PFSK-1 (cell line): ENCODE measurements around the gene ALOX5AP.

Source experiments
- FOXP2 ChIP-seq: optimal IDR thresholded peaks from 2 replicates; pipeline ENCODE3; 2011; ENCODE audit warnings: borderline replicate concordance, control low read depth, inconsistent platforms; ENCODE audit not compliant: insufficient read depth; ENCODE audit errors: extremely low read length, extremely low read depth
- POLR2AphosphoS5 ChIP-seq: IDR thresholded peaks from 2 replicates; pipeline ENCODE4 v1.6.1; 2012; ENCODE audit warnings: low read depth, mild to moderate bottlenecking, control low read depth, low read length, moderate library complexity
- SIN3A ChIP-seq: IDR thresholded peaks from 2 replicates; pipeline ENCODE4 v1.6.1; 2012; ENCODE audit warnings: mild to moderate bottlenecking, low read length, moderate library complexity, borderline replicate concordance; ENCODE audit not compliant: insufficient read depth
- TAF1 ChIP-seq: IDR thresholded peaks from 2 replicates; pipeline ENCODE4 v1.6.1; 2012; ENCODE audit warnings: low read length, control low read depth, borderline replicate concordance; ENCODE audit not compliant: insufficient read depth
- TF ChIP-seq, protein P1 (sequence below), 2 experiments: IDR thresholded peaks; 2 replicates each; pipeline versions ENCODE4 v1.6.1 to v1.8.0; 2011 to 2012; ENCODE audit warnings: low read depth in 2 of 2, low read length in 2 of 2, control low read depth in 1 of 2, inconsistent platforms in 1 of 2, mild to moderate bottlenecking in 1 of 2, moderate library complexity in 1 of 2; ENCODE audit not compliant: insufficient read depth in 1 of 2

Gene ALOX5AP

DNA sequence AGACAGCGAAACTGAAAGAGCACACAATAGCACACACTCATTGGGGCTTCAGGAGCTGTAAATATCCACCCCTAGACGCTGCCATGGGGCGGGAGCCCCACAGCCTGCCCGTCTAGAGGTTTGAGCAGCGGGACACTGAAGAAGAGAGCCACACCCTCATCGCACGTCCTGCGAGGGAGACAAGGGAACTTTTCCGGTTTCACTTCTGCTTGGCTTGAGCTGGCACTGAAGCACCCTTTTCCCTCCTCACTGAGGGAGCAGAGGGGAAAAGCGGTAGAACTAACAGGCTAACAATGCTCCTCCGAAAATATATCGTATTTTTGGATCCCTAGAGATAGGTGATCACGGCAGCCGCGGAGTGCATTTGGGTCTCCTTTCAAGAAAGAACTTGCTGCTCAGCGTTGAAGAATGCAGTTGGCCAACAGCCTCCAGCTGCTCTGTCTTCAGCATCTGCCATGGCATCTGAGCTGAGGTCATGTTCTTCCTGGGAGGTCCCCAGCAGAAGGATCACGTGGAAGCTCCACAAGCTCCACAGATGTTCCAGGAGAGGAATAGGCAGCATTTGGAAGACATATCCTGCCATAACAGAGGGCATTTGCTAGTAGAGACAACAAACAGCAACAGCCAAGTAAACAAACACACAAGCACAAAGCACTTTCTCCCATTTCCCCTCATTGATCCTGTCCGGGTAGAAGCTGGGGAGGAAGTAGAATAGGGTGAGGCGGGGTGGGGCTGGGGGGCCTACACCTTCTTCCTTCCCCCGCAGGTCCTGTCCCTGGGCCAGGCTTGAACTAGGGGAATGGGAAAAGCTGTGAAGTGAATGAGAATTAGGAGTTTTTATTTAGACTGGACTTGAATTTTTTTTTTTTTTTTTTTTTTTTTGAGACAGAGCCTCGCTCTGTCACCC is 44.8 kb upstream of the ALOX5AP start:
- TF ChIP-seq FOXP2 (no peak), POLR2AphosphoS5 (no peak), SIN3A (no peak), TAF1 (no peak)
- TF ChIP-seq, protein P1, sequence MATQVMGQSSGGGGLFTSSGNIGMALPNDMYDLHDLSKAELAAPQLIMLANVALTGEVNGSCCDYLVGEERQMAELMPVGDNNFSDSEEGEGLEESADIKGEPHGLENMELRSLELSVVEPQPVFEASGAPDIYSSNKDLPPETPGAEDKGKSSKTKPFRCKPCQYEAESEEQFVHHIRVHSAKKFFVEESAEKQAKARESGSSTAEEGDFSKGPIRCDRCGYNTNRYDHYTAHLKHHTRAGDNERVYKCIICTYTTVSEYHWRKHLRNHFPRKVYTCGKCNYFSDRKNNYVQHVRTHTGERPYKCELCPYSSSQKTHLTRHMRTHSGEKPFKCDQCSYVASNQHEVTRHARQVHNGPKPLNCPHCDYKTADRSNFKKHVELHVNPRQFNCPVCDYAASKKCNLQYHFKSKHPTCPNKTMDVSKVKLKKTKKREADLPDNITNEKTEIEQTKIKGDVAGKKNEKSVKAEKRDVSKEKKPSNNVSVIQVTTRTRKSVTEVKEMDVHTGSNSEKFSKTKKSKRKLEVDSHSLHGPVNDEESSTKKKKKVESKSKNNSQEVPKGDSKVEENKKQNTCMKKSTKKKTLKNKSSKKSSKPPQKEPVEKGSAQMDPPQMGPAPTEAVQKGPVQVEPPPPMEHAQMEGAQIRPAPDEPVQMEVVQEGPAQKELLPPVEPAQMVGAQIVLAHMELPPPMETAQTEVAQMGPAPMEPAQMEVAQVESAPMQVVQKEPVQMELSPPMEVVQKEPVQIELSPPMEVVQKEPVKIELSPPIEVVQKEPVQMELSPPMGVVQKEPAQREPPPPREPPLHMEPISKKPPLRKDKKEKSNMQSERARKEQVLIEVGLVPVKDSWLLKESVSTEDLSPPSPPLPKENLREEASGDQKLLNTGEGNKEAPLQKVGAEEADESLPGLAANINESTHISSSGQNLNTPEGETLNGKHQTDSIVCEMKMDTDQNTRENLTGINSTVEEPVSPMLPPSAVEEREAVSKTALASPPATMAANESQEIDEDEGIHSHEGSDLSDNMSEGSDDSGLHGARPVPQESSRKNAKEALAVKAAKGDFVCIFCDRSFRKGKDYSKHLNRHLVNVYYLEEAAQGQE (IDR thresholded peaks at IDR 0.05; ENCODE audit: insufficient read depth in 1 of 2, low read depth in 2 of 2, low read length in 2 of 2), result no peak

DNA sequence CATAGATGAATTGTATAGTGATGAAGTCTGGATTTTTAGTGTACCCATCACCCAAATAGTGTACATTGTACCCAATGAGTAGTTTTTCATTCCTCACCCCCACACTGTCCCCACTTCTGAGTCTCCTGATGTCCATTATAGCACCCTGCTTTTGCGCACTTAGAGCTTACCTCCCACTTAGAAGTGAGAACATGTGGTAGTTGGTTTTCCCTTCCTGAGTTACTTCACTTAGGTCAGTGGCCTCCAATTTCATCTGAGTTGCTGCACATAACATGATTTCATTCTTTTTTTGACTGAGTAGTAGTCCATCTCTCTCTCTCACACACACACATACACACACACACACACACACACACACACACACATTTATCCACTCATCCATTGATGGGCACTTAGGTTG is 43.2 kb upstream of the ALOX5AP start:
- TF ChIP-seq FOXP2, result no peak
- no peak for TF ChIP-seq SIN3A
- TF ChIP-seq TAF1, result no peak
- TF ChIP-seq, protein P1 (IDR thresholded peaks at IDR 0.05; ENCODE audit: insufficient read depth in 1 of 2, low read depth in 2 of 2, low read length in 2 of 2), result no peak
- TF ChIP-seq POLR2AphosphoS5, result no peak

DNA sequence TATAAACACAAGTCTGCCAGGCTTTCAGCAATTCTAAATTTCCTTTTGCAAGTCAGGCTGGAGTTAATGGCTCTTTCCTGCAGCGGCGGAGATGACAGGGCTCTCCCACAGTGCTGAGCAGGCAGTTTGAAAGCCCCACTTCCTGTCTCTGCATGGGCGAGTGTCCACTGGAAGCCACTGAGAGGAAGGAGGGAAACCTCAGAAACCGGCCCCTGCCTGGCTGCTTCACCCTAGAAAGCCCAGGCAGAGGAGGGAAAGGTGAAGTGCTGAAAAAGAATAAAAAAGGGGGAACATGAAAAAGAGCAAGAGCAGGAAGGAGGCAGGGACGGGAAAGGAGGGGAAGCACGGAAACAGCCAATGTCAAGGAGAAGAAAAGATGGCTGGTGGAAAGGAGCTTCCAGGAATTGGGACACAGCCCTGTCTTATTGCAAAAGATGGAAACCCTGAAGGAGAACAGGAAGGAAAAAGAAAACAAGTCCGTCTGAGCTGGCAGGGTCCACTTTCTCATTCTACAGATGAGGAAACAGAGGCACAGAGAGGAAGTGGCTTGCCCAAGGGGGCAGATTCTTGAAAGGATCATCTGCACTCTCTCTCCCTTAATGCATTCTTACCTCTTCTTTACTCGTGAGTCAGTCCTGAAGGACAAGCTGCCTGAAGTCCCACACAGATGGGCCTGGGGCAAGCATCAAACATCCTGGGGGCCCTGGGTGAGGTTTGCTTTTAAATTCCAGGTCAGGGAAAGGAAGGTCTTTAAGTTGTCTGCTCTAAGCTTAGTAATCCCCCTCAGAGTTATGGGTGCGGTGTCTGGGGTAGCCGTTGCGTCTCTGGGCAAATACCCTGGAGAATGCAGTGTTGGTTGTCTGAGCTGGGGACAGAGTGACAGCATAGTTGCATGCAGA is 38.8 kb upstream of the ALOX5AP start:
- TF ChIP-seq TAF1 (no peak), SIN3A (no peak), POLR2AphosphoS5 (no peak), FOXP2 (no peak)
- TF ChIP-seq, protein P1 (IDR thresholded peaks at IDR 0.05; ENCODE audit: insufficient read depth in 1 of 2, low read depth in 2 of 2, low read length in 2 of 2), result no peak

DNA sequence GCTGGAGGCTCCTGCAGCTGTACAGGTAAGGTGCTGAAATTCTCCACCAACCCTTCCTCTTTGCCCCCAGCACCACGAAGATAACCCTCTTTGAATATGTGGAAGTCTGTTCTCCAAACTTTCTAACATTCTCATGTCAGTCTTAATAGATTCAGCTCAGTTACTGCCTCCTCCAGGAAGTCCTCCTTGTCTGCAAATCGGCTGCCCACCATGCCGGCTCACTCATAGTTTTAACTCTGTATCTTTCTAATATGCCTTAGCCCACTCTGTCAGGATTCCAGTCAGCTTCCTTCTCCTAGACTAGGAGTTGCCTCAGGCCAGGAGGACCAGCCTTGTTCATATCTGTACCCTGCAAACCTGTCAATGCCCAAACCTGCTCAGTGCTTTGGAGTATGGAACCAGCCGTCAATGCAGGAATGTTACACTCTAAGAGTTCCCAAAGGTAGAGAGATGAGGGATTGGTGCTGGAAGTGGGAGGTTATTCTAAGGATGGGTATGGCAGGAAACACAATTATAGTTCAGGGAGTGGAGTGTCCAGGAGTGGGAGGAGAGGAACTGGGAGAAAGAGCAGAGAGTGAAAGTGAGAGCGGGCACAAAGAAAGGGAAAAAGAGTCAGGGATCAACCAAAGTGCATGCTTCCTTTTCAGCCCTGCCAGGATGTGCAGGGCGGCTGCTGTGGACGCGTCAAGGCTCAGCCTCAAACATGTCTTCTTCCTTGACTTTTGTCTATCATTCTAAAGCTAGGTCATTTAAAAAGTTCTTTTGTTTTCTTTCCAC is 38.0 kb upstream of the ALOX5AP start:
- TF ChIP-seq, protein P1 (IDR thresholded peaks at IDR 0.05; ENCODE audit: insufficient read depth in 1 of 2, low read depth in 2 of 2, low read length in 2 of 2), result no peak
- TF ChIP-seq POLR2AphosphoS5 (no peak), FOXP2 (no peak), SIN3A (no peak)
